HK-2 (cell line): ENCODE data around the gene NR4A2.
A peak's percentile ranks its signal among the peaks of the same experiment; 100 is the strongest.
"Not testable (repeated sequence)": the region's sequence is repeated elsewhere in the genome, so short reads cannot be mapped to it uniquely, and the experiment has no call there.

ENCODE experiments used
- DNase-seq: peaks from one replicate; pipeline ENCODE4 v3.0.0-alpha.2; 2018; ENCODE audit not compliant: unreplicated experiment

The NR4A2 gene

GRCh38 chr2:156321243-156321904 lies 11.1 kb downstream of the NR4A2 start:
- peak; percentile 6 for DNase-seq

- DNase-seq: peak; percentile 53
Measured at GRCh38 chr2:156320486-156321098, 11.9 kb downstream of the NR4A2 start.

DNA sequence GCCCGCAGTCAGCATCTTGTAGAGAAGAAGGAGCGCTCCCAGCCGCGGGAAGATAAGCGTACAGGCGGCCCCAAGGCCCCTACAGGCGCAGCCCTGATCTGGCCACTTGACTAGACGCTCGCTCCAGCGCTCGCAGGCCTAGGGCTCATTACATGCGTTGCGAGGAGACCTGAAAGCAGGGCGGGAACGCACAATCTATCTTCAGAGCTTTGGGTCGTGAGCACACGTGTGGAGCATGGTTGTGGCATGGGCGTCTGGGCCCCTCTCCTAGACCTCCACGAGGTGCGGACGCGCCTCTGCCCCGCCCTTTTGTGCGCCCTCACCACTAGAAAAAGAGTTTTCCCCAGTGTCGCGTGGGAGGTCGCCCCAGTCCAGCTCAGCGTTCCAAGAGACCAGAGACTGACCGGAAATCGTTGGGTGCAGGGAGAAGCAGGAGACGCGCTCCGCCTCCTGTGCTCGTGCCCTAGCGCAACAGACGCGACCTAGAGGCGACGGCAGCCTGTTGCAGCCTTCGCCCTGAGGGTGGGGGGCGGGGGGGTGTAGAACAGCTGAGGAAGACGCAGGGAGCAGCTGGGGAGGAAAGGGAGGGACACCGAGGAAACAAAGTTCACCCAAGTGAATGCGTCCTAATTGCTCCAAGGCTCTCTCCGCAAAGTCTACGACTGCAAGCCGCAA lies 12.6 kb downstream of the NR4A2 start:
- peak; percentile 66 for DNase-seq

GRCh38 chr2:156317631-156318030 lies 14.9 kb downstream of the NR4A2 start:
- DNase-seq: no peak

DNA sequence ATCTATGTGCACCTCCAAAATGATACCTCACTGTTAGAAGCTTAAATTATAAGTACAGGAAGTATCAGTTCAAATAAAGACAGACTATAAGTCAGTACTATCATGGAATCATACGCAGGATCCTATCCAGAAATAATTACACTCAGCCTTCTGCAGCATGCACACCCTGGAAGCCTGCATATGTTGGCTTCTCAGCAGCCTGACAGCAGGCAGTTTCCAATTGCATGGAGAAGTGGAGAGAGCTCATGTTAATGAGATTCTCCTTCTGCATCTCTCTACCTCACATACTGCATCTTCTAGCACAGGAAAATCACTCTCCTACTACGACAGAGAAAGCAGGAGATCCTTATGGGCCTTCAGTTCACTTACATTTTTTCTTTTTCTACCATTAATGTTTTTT lies 20.5 kb downstream of the NR4A2 start:
- DNase-seq: no peak

DNA sequence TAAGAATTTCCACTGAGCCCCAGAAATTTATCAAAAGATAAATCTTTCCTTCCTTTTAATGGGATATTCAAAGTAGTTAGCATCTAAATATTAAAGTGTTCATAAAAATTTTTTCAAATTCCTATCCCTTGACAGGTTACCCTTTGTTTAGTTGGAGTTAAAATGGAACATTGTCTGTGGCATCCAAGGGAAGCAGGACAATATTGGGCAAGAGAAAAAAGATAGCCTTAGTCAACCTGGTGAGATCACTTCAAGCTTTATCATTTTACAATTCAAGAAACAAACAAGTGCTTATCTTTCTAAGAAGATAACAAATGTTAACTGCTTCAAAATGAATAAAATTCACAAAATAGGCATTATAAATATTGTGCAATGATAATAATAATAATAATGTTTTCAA lies 21.7 kb downstream of the NR4A2 start:
- no peak for DNase-seq

GRCh38 chr2:156309917-156310316 lies 22.6 kb downstream of the NR4A2 start:
- DNase-seq: no peak

DNA sequence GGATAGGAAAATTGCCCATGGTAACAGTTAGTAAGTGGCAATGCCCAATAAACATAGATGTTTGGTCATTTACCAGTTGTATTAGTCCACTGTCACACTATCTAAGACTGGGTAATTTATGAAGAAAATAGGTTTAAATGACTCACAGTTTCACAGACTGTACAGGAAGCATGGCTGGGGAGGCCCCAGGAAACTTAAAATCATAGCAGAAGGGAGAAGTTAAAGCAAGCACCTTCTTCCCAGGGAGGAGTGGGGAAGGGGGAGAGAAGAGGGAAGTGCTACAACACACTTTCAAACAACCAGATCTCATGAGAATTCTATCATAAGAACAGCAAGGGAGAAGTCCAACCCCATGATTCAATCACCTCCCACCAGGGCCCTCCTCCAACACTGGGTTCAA lies 23.4 kb downstream of the NR4A2 start:
- no peak for DNase-seq

DNA sequence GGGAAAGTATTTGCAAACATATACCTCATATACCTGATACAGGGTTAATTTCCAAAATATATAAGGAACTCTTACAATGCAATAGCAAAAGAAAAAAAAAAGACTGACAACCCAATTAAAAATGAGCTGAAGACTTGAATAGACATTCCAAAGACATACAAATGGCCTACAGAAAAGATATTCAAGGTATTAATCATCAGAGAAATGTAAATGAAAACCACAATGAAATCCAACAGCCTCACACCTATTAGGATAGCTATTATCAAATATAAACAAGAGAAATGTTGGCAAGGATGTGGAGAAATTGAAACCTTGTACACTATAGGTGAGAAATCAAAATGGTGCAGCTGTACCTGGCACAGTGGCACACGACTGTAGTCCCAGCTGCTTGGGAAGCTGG lies 25.7 kb downstream of the NR4A2 start:
- DNase-seq: no peak

- no peak for DNase-seq
Measured at GRCh38 chr2:156305121-156305520, 27.4 kb downstream of the NR4A2 start.

- DNase-seq: no peak
Measured at GRCh38 chr2:156300337-156300736, 32.2 kb downstream of the NR4A2 start.

DNA sequence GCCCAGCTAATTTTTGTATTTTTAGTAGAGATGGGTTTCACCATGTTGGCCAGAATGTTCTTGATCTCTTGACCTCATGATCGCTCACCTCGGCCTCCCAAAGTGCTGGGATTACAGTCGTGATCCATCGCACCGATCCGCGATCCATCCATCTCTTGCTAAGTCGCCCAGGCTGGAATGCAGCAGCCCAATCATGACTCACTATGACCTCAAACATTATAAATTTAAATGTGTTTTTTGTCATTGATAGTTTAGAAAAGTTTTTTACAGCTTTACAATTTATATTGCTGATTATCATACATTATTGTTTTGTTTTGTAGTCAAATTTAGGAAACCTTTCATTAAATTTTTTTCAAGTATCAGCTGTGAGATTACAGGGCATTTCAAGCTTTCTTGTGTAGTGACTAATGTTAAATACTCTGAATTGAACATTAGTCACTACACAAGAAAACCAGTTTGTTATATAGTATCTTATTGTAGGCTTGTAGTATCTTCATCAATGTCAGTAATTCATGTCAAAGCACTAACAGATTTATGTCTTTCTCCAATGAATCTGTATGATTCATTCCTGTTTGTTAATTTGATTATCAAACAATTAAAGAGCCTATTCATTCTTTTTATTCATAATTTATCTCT lies 37.5 kb downstream of the NR4A2 start:
- DNase-seq: peak; percentile 8

- not testable (repeated sequence) for DNase-seq
Measured at GRCh38 chr2:156293382-156293781, 39.1 kb downstream of the NR4A2 start.

DNA sequence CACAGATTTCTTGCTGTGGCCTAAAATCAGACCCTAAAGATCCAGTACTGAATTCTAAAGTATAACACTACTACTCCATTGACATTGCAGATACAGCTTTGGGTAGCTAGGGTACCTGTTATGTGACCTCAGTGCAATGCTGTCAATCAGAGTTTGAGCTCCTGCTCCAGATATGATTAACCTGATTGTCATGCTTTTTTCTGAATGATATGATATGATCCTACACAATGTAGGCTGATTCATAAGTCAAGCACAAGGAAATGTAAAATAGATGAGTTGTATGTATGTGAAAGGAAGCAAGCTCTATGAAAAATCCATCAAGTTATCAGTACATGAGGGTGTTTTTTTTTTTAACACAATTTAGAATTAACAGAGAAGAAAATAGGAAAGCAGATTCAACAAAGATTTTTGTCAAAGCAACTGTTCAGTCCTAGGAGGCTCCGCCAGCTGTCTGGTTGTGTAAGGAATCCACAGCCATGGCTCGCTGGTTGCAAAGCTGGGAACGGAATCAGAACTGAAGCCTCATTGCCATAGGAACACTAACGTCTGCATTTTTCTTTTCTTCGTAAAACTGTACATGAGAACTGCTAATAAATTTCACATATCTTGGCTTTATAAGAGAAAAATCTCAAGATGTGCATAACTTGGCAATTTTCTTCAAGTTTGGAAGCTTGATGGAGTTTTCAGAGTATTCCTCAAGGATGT lies 52.9 kb downstream of the NR4A2 start:
- DNase-seq: no peak
